HG03097 (cell line): ENCODE results near the gene NMRK2.
"Not testable (repeated sequence)": the region's sequence is repeated elsewhere in the genome, so short reads cannot be mapped to it uniquely, and the experiment has no call there.

Source experiments
- ATAC-seq: cut with Tn5 transposase; IDR thresholded peaks from one replicate; pipeline ENCODE4 v1.9.1; 2021; ENCODE audit not compliant: unreplicated experiment, low FRiP score

The NMRK2 gene

GRCh38 chr19:3936506-3937442 is 3.9 kb downstream of the NMRK2 start:
- no peak for ATAC-seq

- not testable (repeated sequence) for ATAC-seq
Observed at GRCh38 chr19:3938300-3938950, 5.6 kb downstream of the NMRK2 start.

- no peak for ATAC-seq
Observed at GRCh38 chr19:3942790-3943409, 10.0 kb downstream of the NMRK2 start.

GRCh38 chr19:3944018-3944721 is 11.3 kb downstream of the NMRK2 start:
- no peak for ATAC-seq

DNA sequence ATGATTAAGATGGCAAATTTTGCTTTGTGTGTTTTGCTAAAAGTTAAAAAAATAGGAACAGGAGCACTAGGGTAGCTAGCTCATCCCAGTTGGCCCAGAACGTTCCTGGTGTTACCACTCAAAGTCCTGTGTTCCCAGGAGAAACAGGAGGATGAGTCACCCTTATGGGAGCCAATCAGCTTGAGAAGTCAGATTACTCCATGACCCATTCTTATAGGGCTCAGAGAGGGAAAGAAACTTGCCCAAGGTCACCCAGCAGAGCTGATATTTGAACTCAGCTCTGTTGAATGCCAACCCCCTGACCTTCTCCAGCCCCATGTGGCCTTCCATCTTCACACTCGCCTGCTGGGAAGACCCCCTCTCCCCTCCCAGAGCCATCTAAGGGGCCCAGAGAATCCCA is 13.0 kb downstream of the NMRK2 start:
- ATAC-seq, result no peak

DNA sequence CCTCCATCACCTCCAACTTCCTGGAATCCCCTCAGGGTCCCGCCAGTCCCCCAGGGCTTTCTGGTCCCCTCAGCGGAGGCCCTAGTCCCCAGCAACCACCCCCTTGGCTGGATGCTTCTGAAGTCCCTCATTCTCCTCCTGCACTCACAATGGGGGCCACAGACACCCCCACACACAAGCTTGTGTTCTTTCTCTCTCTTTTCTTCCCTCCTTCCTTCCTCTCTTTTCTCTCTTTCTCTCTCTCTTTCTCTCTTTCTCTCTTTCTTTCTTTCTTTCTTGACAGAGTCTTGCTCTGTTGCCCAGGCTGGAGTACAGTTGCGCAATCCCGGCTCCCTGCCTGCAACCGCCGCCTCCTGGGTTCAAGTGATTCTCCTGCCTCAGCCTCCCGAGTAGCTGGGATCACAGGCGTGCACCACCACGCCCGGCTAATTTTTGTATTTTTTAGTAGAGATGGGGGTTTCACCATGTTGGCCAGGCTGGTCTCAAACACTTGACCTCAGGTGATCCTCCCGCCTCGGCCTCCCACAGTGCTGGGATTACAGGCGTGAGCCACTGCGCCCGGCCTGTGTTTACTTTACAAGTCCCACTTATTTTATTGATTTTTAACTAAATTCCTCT is 14.6 kb downstream of the NMRK2 start:
- ATAC-seq, result not testable (repeated sequence)

- no peak for ATAC-seq
Observed at GRCh38 chr19:3949294-3949693, 16.4 kb downstream of the NMRK2 start.

- no peak for ATAC-seq
Observed at GRCh38 chr19:3949997-3950859, 17.4 kb downstream of the NMRK2 start.

DNA sequence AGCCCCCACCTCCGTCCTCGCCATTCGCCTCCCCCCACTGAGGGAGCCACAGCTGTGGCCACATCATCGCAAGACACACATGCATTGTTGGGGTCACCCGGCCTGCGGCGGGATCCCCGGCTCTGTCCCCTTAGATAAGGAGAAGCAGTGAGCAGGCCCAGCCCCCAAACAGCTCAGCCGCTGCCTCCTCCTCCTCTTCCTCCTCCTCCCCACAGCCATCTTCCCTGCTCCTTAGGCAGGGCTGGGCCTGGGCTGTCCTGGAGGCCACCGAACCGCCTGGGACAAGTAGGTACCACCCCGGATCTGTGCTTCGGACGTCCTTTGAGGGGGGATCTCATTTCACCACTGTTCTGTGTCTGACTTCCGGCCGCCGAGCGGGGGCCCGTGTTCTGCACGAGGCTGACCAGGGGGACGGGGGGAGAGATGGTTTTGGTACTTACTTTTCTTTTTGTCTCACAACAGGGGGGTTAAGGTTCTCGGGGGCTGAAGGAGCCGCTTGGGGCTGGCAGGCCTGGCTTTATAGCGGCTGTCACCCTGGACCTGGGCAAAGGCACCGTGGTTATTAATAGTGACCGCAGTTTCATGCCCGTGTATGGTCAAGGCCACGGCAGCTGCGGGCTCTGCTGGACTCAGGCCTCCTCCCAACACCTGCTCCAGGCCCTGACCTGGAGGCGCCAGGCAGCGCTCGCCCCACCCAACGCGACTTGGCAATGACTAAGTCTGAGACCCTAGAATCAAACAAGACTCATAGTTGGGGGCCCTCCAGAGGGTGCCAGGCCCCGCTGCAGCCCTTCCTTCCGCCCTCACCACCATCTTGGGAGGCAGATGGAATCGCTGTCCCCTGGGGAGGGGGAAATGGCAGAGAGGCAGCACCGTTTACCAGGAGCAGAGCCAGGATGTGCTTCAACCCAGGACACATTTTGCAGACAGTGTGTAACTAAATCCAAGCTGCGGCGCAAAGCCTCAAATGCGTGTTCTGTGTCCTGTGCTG is 18.3 kb downstream of the NMRK2 start:
- ATAC-seq, result no peak

DNA sequence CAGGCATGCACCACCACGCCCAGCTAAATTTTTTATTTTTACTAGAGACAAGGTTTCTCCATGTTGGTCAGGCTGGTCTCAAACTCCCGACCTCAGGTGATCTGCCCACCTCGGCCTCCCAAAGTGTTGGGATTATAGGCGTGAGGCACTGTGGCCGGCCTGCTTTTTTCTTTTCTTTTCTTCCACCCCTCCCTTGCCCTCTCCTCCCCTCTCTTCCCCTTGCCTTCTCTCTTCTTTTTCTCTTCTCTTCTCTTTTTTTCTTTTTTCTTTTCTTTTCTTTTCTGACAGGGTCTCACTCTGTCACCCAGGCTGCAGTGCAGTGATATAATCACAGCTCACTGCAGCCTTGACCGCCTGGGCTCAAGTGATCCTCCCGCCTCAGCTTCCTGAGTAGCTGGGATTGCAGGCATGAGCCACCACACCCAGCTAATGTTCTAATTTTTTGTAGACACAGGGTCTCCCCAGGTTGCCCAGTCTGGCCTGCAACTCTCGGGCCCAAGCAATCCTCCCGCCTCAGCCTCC is 19.9 kb downstream of the NMRK2 start:
- ATAC-seq, result not testable (repeated sequence)

GRCh38 chr19:3954107-3954506 is 21.2 kb downstream of the NMRK2 start:
- no peak for ATAC-seq

DNA sequence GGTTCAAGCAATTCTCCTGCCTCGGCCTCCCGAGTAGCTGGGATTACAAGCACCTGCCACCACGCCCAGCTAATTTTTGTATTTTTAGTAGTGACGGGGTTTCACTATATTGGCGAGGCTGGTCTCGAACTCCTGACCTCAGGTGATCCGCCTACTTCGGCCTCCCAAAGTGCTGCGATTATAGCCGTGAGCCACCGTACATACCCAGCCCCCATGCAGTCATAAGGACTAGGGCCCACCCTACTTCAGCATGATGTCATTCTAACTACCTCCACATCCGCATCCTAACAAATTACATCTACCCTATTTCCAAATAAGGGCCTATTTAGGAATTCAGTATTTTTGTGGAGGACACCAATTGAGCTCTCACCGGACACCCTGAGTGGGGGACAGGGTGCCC is 22.4 kb downstream of the NMRK2 start:
- ATAC-seq, result not testable (repeated sequence)

GRCh38 chr19:3955688-3956087 is 22.8 kb downstream of the NMRK2 start:
- ATAC-seq, result no peak

- ATAC-seq, result no peak
Observed at GRCh38 chr19:3958836-3959765, 26.2 kb downstream of the NMRK2 start.

- ATAC-seq, result no peak
Observed at GRCh38 chr19:3959766-3960131, 26.9 kb downstream of the NMRK2 start.

GRCh38 chr19:3961007-3961406 is 28.1 kb downstream of the NMRK2 start:
- ATAC-seq, result no peak
